ENCODE measurements around the gene ACOX2. TPM values are rescaled to one million over a fixed set of nuclear protein-coding genes. Genes with fewer than 3 reads are reported as not detected.

The ACOX2 gene
- total RNA-seq, 1 experiment from 2014 or later, result 12.8 TPM

GRCh38 chr3:58551636-58552180 is 14.7 kb upstream of the ACOX2 start:
- POLR2A ChIA-PET, result no interaction called here
- DNase-seq (ENCODE audit: low read depth, low spot score) (no peak), ATAC-seq (no peak)
- Histone ChIP-seq H3K27ac (ENCODE audit: low read depth, low read length) (no peak overlapping the region), H3K36me3 (ENCODE audit: control insufficient read depth in 1 of 2, insufficient read depth in 2 of 2, low read length in 2 of 2) (no peaks in the 10 kb centered on the region), H3K4me1 (ENCODE audit: control insufficient read depth in 1 of 2, insufficient read depth in 2 of 2, low read length in 2 of 2) (no peaks in the 10 kb centered on the region), H2AFZ (ENCODE audit: low read depth, low read length, poor library complexity, severe bottlenecking) (no peak overlapping the region), H3K4me3 (replicated peaks in 1 of 2; ENCODE audit: low read depth in 1 of 2, low read length in 2 of 2) (no peak overlapping the region), H4K20me1 (ENCODE audit: insufficient read depth) (no peaks in the 10 kb centered on the region), H3K27me3 (ENCODE audit: insufficient read depth, low read length) (no peaks in the 10 kb centered on the region), H3K9me2 (ENCODE audit: insufficient read depth) (no peaks in the 10 kb centered on the region), H3K9ac (ENCODE audit: low read length) (no peak overlapping the region), H3K4me2 (ENCODE audit: low read length) (no peak overlapping the region), H3K79me2 (ENCODE audit: insufficient read depth, low read length) (no peaks in the 10 kb centered on the region), H3K9me3 (ENCODE audit: control insufficient read depth in 1 of 2, insufficient read depth in 1 of 2, low read depth in 1 of 2, low read length in 2 of 2) (0 out of 4 replicates have a peak, but pooled peaks cover 0 to 2% of the 10 kb centered on the region in 2 experiments)
- CTCF ChIA-PET, result no interaction called here
- RAD21 ChIA-PET (ENCODE audit: low non-redundant PET in 1 of 2, low total read pairs in 2 of 2, uncharacterized antibody in 2 of 2, unreplicated experiment in 2 of 2), result no interaction called here
- BruUV-seq (replicated peaks), result no TSS peak
- intact Hi-C loops (cut with micrococcal nuclease), result no loop called here
- TF ChIP-seq, protein P1, sequence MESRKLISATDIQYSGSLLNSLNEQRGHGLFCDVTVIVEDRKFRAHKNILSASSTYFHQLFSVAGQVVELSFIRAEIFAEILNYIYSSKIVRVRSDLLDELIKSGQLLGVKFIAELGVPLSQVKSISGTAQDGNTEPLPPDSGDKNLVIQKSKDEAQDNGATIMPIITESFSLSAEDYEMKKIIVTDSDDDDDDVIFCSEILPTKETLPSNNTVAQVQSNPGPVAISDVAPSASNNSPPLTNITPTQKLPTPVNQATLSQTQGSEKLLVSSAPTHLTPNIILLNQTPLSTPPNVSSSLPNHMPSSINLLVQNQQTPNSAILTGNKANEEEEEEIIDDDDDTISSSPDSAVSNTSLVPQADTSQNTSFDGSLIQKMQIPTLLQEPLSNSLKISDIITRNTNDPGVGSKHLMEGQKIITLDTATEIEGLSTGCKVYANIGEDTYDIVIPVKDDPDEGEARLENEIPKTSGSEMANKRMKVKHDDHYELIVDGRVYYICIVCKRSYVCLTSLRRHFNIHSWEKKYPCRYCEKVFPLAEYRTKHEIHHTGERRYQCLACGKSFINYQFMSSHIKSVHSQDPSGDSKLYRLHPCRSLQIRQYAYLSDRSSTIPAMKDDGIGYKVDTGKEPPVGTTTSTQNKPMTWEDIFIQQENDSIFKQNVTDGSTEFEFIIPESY (IDR thresholded peaks at IDR 0.05; ENCODE audit: extremely low read depth, insufficient replicate concordance, low read length), result no peak

GRCh38 chr3:58544541-58544940 is 7.6 kb upstream of the ACOX2 start:
- Histone ChIP-seq H3K9me3 (ENCODE audit: control insufficient read depth in 1 of 2, insufficient read depth in 1 of 2, low read depth in 1 of 2, low read length in 2 of 2) (no peaks in the 10 kb centered on the region), H3K27me3 (ENCODE audit: insufficient read depth, low read length) (no peaks in the 10 kb centered on the region), H3K4me3 (replicated peaks in 1 of 2; ENCODE audit: low read depth in 1 of 2, low read length in 2 of 2) (no peak overlapping the region), H3K27ac (ENCODE audit: low read depth, low read length) (no peak overlapping the region), H3K4me2 (ENCODE audit: low read length) (no peak overlapping the region), H3K9ac (ENCODE audit: low read length) (no peak overlapping the region), H3K79me2 (ENCODE audit: insufficient read depth, low read length) (no peaks in the 10 kb centered on the region), H2AFZ (ENCODE audit: low read depth, low read length, poor library complexity, severe bottlenecking) (no peak overlapping the region), H3K36me3 (ENCODE audit: control insufficient read depth in 1 of 2, insufficient read depth in 2 of 2, low read length in 2 of 2) (no peaks in the 10 kb centered on the region), H3K4me1 (ENCODE audit: control insufficient read depth in 1 of 2, insufficient read depth in 2 of 2, low read length in 2 of 2) (no peaks in the 10 kb centered on the region), H4K20me1 (ENCODE audit: insufficient read depth) (no peaks in the 10 kb centered on the region), H3K9me2 (ENCODE audit: insufficient read depth) (no peaks in the 10 kb centered on the region)
- BruUV-seq (replicated peaks), result no TSS peak
- ATAC-seq, result no peak
- CTCF ChIA-PET, result no interaction called here
- RAD21 ChIA-PET (ENCODE audit: low non-redundant PET in 1 of 2, low total read pairs in 2 of 2, uncharacterized antibody in 2 of 2, unreplicated experiment in 2 of 2), result no interaction called here
- intact Hi-C loops (cut with micrococcal nuclease), result no loop called here
- POLR2A ChIA-PET, result no interaction called here
- DNase-seq (ENCODE audit: low read depth, low spot score), result no peak
- no peak for TF ChIP-seq CEBPB (IDR thresholded peaks at IDR 0.05; ENCODE audit: low read depth)
- no peak for TF ChIP-seq EZH2phosphoT487 (IDR thresholded peaks at IDR 0.05; ENCODE audit: borderline replicate concordance)
- no peak for TF ChIP-seq POLR2AphosphoS5 (IDR thresholded peaks at IDR 0.05; ENCODE audit: low read depth, low read length)
- TF ChIP-seq POLR2A (IDR thresholded peaks at IDR 0.05; ENCODE audit: borderline replicate concordance, extremely low read depth, insufficient read depth, insufficient read length), result no peak
- TF ChIP-seq SIN3A (IDR thresholded peaks at IDR 0.05; ENCODE audit: low read depth), result no peak
- no peak for TF ChIP-seq YY1 (IDR thresholded peaks at IDR 0.05; ENCODE audit: extremely low read depth, insufficient replicate concordance, low read depth, low read length)
- no peak for TF ChIP-seq ZNF274 (IDR thresholded peaks at IDR 0.05; ENCODE audit: low read depth, low read length)
- TF ChIP-seq FOSL1 (IDR thresholded peaks at IDR 0.05; ENCODE audit: low read depth), result no peak
- TF ChIP-seq, protein P2, sequence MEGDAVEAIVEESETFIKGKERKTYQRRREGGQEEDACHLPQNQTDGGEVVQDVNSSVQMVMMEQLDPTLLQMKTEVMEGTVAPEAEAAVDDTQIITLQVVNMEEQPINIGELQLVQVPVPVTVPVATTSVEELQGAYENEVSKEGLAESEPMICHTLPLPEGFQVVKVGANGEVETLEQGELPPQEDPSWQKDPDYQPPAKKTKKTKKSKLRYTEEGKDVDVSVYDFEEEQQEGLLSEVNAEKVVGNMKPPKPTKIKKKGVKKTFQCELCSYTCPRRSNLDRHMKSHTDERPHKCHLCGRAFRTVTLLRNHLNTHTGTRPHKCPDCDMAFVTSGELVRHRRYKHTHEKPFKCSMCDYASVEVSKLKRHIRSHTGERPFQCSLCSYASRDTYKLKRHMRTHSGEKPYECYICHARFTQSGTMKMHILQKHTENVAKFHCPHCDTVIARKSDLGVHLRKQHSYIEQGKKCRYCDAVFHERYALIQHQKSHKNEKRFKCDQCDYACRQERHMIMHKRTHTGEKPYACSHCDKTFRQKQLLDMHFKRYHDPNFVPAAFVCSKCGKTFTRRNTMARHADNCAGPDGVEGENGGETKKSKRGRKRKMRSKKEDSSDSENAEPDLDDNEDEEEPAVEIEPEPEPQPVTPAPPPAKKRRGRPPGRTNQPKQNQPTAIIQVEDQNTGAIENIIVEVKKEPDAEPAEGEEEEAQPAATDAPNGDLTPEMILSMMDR (IDR thresholded peaks at IDR 0.05 in 2 of 3, conservative IDR thresholded peaks at IDR 0.05 in 1 of 3; ENCODE audit: borderline replicate concordance in 1 of 3, insufficient read depth in 1 of 3, low read depth in 2 of 3, low read length in 2 of 3), result no peak
- TF ChIP-seq ZFX (IDR thresholded peaks at IDR 0.05), result no peak
- no peak for TF ChIP-seq ATF3 (IDR thresholded peaks at IDR 0.05)
- TF ChIP-seq TCF7L2 (IDR thresholded peaks at IDR 0.05; ENCODE audit: borderline replicate concordance, extremely low read depth, insufficient read depth, insufficient read length), result no peak
- no peak for TF ChIP-seq SP1 (IDR thresholded peaks at IDR 0.05; ENCODE audit: low read depth)
- TF ChIP-seq, protein P1 (IDR thresholded peaks at IDR 0.05; ENCODE audit: extremely low read depth, insufficient replicate concordance, low read length), result no peak
